ENCODE results near the gene PROB1. TPM values are rescaled to one million over a fixed set of nuclear protein-coding genes. Genes with fewer than 3 reads are reported as not detected.
A peak's percentile ranks its signal among the peaks of the same experiment; 100 is the strongest.

Gene PROB1
- polyA plus RNA-seq, 1 donor (not counting 4 experiments of a cell fraction or from before 2014, with no cell fraction given): 0.26 TPM

DNA sequence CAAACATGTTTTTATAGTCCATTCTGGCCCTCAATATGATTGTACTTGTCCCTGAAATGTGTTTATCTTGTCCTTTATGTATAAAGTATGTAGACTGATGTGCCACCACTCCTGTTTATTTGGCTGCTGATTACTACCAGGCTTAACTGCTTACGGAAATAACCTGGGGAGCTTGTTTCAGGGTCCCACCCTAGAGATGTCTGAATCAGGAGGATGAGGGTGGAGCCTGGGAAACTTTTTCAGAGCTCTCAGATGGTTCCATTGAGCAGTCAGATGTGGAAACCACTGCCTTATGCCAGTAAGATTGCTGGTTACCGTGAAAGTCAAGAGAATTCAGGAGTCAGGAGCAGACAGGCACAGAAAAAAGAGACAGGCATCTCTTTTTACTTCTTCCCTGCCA is 31.0 kb downstream of the PROB1 start:
- no peak overlapping the region for H3K9ac ChIP-seq (ENCODE audit: control insufficient read depth, extremely low read depth, insufficient read depth, low read length)
- peaks cover 7 to 11% of the 10 kb centered on the region in 2 experiments for H3K36me3 ChIP-seq (ENCODE audit: control insufficient read depth in 2 of 2, extremely low read depth in 1 of 2, insufficient read depth in 2 of 2, low read length in 2 of 2)
- no peaks in the 10 kb centered on the region for H3K27me3 ChIP-seq (ENCODE audit: control insufficient read depth, extremely low read depth, insufficient read depth, low read length)
- no peak overlapping the region for H3K4me2 ChIP-seq (ENCODE audit: control insufficient read depth, extremely low read depth, insufficient read depth, low read depth, low read length)
- no peak overlapping the region for H3K4me3 ChIP-seq (ENCODE audit: control insufficient read depth in 2 of 3, extremely low read depth in 1 of 3, insufficient read depth in 2 of 3, low read depth in 1 of 3, low read length in 3 of 3)
- dilution Hi-C loops (cut with MboI; ENCODE audit: extremely low pct_ligation_motif_present, low sequenced_read_pairs): no loop called here
- no peaks in the 10 kb centered on the region for H3K9me3 ChIP-seq (ENCODE audit: control insufficient read depth, low read depth, low read length)
- FAIRE-seq (no peak), DNase-seq (ENCODE audit: low read depth, low spot score) (no peak)
- no peak overlapping the region for H3K27ac ChIP-seq (ENCODE audit: control insufficient read depth, insufficient read depth, low read length)
- H3K9me1 ChIP-seq (ENCODE audit: control insufficient read depth, extremely low read depth, insufficient read depth, low read length): no peaks in the 10 kb centered on the region
- no peak overlapping the region for H2AFZ ChIP-seq (ENCODE audit: control insufficient read depth, low read length)
- no peaks in the 10 kb centered on the region for H3K4me1 ChIP-seq (ENCODE audit: control insufficient read depth, extremely low read depth, insufficient read depth, low read length)
- peaks cover 20% of the 10 kb centered on the region for H3K79me2 ChIP-seq (ENCODE audit: control insufficient read depth, insufficient read depth, low read length)
- no peaks in the 10 kb centered on the region for H4K20me1 ChIP-seq (ENCODE audit: control insufficient read depth, extremely low read depth, insufficient read depth, low read length)
- no peak for TF ChIP-seq EZH2 (IDR thresholded peaks at IDR 0.05; ENCODE audit: low read length)
- TF ChIP-seq, protein P1, sequence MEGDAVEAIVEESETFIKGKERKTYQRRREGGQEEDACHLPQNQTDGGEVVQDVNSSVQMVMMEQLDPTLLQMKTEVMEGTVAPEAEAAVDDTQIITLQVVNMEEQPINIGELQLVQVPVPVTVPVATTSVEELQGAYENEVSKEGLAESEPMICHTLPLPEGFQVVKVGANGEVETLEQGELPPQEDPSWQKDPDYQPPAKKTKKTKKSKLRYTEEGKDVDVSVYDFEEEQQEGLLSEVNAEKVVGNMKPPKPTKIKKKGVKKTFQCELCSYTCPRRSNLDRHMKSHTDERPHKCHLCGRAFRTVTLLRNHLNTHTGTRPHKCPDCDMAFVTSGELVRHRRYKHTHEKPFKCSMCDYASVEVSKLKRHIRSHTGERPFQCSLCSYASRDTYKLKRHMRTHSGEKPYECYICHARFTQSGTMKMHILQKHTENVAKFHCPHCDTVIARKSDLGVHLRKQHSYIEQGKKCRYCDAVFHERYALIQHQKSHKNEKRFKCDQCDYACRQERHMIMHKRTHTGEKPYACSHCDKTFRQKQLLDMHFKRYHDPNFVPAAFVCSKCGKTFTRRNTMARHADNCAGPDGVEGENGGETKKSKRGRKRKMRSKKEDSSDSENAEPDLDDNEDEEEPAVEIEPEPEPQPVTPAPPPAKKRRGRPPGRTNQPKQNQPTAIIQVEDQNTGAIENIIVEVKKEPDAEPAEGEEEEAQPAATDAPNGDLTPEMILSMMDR (optimal IDR thresholded peaks at IDR 0.05 in 1 of 3, IDR thresholded peaks at IDR 0.05 in 1 of 3, conservative IDR thresholded peaks at IDR 0.05 in 1 of 3; ENCODE audit: extremely low read depth in 1 of 3, insufficient read depth in 2 of 3, low read length in 3 of 3): no peak

DNA sequence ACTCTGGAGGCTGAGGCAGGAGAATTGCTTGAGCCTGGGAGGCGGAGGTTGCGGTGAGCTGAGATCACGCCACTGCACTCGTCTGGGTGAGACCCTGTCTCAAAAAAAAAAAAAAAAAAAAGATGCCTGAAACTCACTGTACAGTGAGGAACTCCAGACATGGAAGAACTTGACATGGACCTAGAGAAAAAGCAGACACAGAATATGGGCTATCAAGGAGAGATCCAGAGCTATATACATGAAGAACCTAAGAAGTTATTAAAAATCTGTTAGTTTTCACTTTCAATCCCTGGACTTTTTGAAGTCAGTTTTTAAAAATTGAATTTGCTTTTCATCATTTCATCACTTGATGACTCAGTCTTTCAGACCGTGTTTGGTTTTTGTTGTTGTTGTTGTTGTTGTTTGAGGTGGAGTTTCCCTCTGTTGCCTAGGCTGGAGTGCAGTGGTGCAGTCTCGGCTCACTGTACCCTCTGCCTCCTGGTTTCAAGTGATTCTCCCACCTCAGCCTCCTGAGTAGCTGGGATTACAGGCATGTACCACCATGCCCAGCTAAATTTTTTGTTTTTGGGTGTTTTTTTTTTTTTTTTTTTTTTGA is 33.0 kb downstream of the PROB1 start:
- Histone ChIP-seq H3K4me3 (ENCODE audit: control insufficient read depth in 2 of 3, extremely low read depth in 1 of 3, insufficient read depth in 2 of 3, low read depth in 1 of 3, low read length in 3 of 3) (no peak overlapping the region), H3K27ac (ENCODE audit: control insufficient read depth, insufficient read depth, low read length) (peak overlapping the region; percentile 28), H3K9ac (ENCODE audit: control insufficient read depth, extremely low read depth, insufficient read depth, low read length) (no peak overlapping the region), H3K9me3 (ENCODE audit: control insufficient read depth, low read depth, low read length) (no peaks in the 10 kb centered on the region), H3K9me1 (ENCODE audit: control insufficient read depth, extremely low read depth, insufficient read depth, low read length) (no peaks in the 10 kb centered on the region), H2AFZ (ENCODE audit: control insufficient read depth, low read length) (no peak overlapping the region), H4K20me1 (ENCODE audit: control insufficient read depth, extremely low read depth, insufficient read depth, low read length) (no peaks in the 10 kb centered on the region), H3K36me3 (ENCODE audit: control insufficient read depth in 2 of 2, extremely low read depth in 1 of 2, insufficient read depth in 2 of 2, low read length in 2 of 2) (peaks cover 7 to 8% of the 10 kb centered on the region in 2 experiments), H3K27me3 (ENCODE audit: control insufficient read depth, extremely low read depth, insufficient read depth, low read length) (no peaks in the 10 kb centered on the region), H3K4me2 (ENCODE audit: control insufficient read depth, extremely low read depth, insufficient read depth, low read depth, low read length) (no peak overlapping the region), H3K4me1 (ENCODE audit: control insufficient read depth, extremely low read depth, insufficient read depth, low read length) (no peaks in the 10 kb centered on the region), H3K79me2 (ENCODE audit: control insufficient read depth, insufficient read depth, low read length) (peaks cover 39% of the 10 kb centered on the region)
- FAIRE-seq: no peak
- dilution Hi-C loops (cut with MboI; ENCODE audit: extremely low pct_ligation_motif_present, low sequenced_read_pairs): no loop called here
- TF ChIP-seq EZH2 (IDR thresholded peaks at IDR 0.05; ENCODE audit: low read length): no peak
- DNase-seq (ENCODE audit: low read depth, low spot score): no peak

DNA sequence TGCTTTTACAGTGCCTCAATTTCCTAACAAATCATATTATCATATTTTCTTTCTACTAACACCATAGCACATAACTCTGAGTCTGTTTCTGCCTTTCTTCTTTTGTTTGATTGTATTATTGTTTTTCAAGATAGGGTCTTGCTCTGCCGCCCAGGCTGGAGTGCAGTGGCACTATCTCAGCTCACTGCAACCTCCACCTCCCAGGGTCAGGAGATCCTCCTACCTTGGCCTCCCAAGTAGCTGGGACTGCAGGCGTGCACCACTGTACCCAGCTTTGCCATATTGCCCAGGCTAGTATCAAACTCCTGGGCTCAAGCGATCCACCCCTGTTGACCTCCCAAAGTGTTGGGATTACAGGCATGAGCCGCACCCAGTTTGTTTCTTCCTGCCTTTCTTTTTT is 34.5 kb downstream of the PROB1 start:
- peaks cover 51% of the 10 kb centered on the region for H3K79me2 ChIP-seq (ENCODE audit: control insufficient read depth, insufficient read depth, low read length)
- no peak overlapping the region for H3K9ac ChIP-seq (ENCODE audit: control insufficient read depth, extremely low read depth, insufficient read depth, low read length)
- H3K27me3 ChIP-seq (ENCODE audit: control insufficient read depth, extremely low read depth, insufficient read depth, low read length): no peaks in the 10 kb centered on the region
- H3K36me3 ChIP-seq (ENCODE audit: control insufficient read depth in 2 of 2, extremely low read depth in 1 of 2, insufficient read depth in 2 of 2, low read length in 2 of 2): peaks cover 2 to 3% of the 10 kb centered on the region in 2 experiments
- H3K4me3 ChIP-seq (ENCODE audit: control insufficient read depth in 2 of 3, extremely low read depth in 1 of 3, insufficient read depth in 2 of 3, low read depth in 1 of 3, low read length in 3 of 3): no peak overlapping the region
- no peaks in the 10 kb centered on the region for H4K20me1 ChIP-seq (ENCODE audit: control insufficient read depth, extremely low read depth, insufficient read depth, low read length)
- H3K27ac ChIP-seq (ENCODE audit: control insufficient read depth, insufficient read depth, low read length): no peak overlapping the region
- dilution Hi-C loops (cut with MboI; ENCODE audit: extremely low pct_ligation_motif_present, low sequenced_read_pairs): no loop called here
- FAIRE-seq (no peak), DNase-seq (ENCODE audit: low read depth, low spot score) (no peak)
- H2AFZ ChIP-seq (ENCODE audit: control insufficient read depth, low read length): no peak overlapping the region
- no peaks in the 10 kb centered on the region for H3K4me1 ChIP-seq (ENCODE audit: control insufficient read depth, extremely low read depth, insufficient read depth, low read length)
- H3K9me1 ChIP-seq (ENCODE audit: control insufficient read depth, extremely low read depth, insufficient read depth, low read length): no peaks in the 10 kb centered on the region
- H3K4me2 ChIP-seq (ENCODE audit: control insufficient read depth, extremely low read depth, insufficient read depth, low read depth, low read length): no peak overlapping the region
- H3K9me3 ChIP-seq (ENCODE audit: control insufficient read depth, low read depth, low read length): no peaks in the 10 kb centered on the region
- no peak for TF ChIP-seq EZH2 (IDR thresholded peaks at IDR 0.05; ENCODE audit: low read length)
- TF ChIP-seq, protein P1 (optimal IDR thresholded peaks at IDR 0.05 in 1 of 3, IDR thresholded peaks at IDR 0.05 in 1 of 3, conservative IDR thresholded peaks at IDR 0.05 in 1 of 3; ENCODE audit: extremely low read depth in 1 of 3, insufficient read depth in 2 of 3, low read length in 3 of 3): no peak
